Subcutaneous abdominal adipose tissue (tissue), 5 donors: ENCODE results near the gene MYO1C.
"Not testable (repeated sequence)": the region's sequence is repeated elsewhere in the genome, so short reads cannot be mapped to it uniquely, and the experiment has no call there.

ENCODE experiments used
- H3K27ac ChIP-seq: one replicate; pipeline ENCODE4 v1.7.0; 2013; ENCODE audit warnings: low read depth, mild to moderate bottlenecking, inconsistent platforms, low read length, moderate library complexity
- H3K27me3 ChIP-seq, 5 donors: one replicate each; pipeline ENCODE4 v1.7.0; 2013; ENCODE audit warnings: low read length in 5 of 5, inconsistent platforms in 1 of 5; ENCODE audit not compliant: control insufficient read depth in 5 of 5, insufficient read depth in 4 of 5
- H3K36me3 ChIP-seq, 5 donors: one replicate each; pipeline ENCODE4 v1.7.0; 2013; ENCODE audit warnings: low read length in 5 of 5; ENCODE audit not compliant: control insufficient read depth in 5 of 5, insufficient read depth in 5 of 5
- H3K4me1 ChIP-seq, 5 donors: one replicate each; pipeline ENCODE4 v1.7.0; 2013; ENCODE audit warnings: low read length in 5 of 5, mild to moderate bottlenecking in 3 of 5, moderate library complexity in 1 of 5; ENCODE audit not compliant: control insufficient read depth in 5 of 5, insufficient read depth in 5 of 5
- H3K4me3 ChIP-seq, 5 donors: one replicate each; pipeline ENCODE4 v1.7.0; 2013; ENCODE audit warnings: low read length in 5 of 5, low read depth in 1 of 5
- H3K9ac ChIP-seq, 5 donors: one replicate each; pipeline ENCODE4 v1.7.0; 2013; ENCODE audit warnings: low read length in 5 of 5, mild to moderate bottlenecking in 4 of 5, moderate library complexity in 3 of 5
- H3K9me3 ChIP-seq, 5 donors: one replicate each; pipeline ENCODE4 v1.7.0; 2013; ENCODE audit warnings: low read length in 5 of 5; ENCODE audit not compliant: control insufficient read depth in 5 of 5
- donor health status: healthy.
- donor health status: healthy.
- donor health status: healthy.
- donor health status: healthy.
- donor health status: healthy.

The MYO1C gene

DNA sequence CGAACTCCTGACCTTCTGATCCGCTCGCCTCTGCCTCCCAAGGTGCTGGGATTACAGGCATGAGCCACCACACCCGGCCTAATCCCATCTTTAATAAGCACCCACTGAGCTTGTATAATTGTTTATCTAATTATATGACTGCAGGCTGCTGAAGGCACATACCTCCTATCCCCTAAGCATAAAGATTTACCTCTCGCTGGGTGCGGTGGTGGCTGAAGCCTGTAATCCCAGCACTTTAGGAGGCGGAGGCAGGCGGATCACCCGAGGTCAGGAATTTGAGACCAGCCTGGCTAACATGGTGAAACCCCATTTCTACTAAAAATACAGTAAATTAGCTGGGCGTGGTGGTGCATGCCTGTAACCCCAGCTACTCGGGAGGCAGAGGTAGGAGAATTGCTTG lies 72.3 kb downstream of the MYO1C start:
- Histone ChIP-seq H3K4me3 (no peak overlapping the region), H3K9me3 (no peaks in the 10 kb centered on the region), H3K4me1 (peaks cover 0 to 6% (median 0%) of the 10 kb centered on the region in 5 donors), H3K36me3 (peaks cover 16 to 50% (median 30%) of the 10 kb centered on the region in 5 donors), H3K27me3 (no peaks in the 10 kb centered on the region), H3K9ac (no peak overlapping the region), H3K27ac (no peak overlapping the region)

DNA sequence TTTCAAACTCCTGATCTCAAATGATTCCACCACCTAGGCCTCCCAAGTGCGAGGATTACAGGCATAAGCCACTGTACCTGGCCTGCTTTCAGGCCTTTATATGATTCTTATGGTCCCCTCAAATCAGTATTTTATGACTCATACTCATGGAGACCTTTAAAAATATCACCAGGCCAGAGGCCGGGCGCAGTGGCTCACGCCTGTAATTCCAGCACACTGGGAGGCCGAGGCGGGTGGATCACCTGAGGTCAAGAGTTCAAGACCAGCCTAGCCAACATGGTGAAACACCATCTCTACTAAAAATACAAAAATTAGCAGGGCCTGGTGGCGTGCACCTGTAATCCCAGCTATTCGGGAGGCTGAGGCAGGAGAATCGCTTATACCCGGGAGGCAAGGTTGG lies 74.0 kb downstream of the MYO1C start:
- H3K36me3 ChIP-seq: peaks cover 16 to 40% (median 27%) of the 10 kb centered on the region in 5 donors
- H3K27ac ChIP-seq, H3K9ac ChIP-seq, H3K27me3 ChIP-seq, H3K4me3 ChIP-seq, H3K4me1 ChIP-seq, H3K9me3 ChIP-seq: not testable (repeated sequence)

DNA sequence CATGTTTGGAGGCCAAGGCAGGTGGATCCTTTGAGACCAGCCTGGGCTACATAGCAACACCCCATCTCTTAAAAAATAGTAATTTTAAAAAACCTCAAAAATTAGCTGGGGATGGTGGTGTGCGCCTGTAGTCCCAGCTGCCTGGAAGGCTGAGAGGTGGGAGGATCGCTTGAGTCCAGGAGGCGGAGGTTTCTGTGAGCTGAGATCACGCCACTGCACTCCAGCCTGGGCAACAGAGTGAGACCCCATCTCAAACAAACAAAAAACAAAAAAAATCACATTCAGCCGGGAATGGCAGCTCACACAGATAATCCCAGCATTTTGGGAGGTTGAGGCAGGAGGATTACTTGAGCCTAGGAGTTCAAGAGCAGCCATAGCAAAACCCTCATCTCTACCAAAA lies 76.1 kb downstream of the MYO1C start:
- Histone ChIP-seq H3K4me1 (peaks cover 0 to 11% (median 9%) of the 10 kb centered on the region in 5 donors), H3K9ac (no peak overlapping the region), H3K36me3 (peaks cover 4 to 27% (median 11%) of the 10 kb centered on the region in 5 donors), H3K4me3 (no peak overlapping the region), H3K9me3 (peaks cover 0 to 3% (median 0%) of the 10 kb centered on the region in 5 donors), H3K27me3 (no peaks in the 10 kb centered on the region), H3K27ac (no peak overlapping the region)

DNA sequence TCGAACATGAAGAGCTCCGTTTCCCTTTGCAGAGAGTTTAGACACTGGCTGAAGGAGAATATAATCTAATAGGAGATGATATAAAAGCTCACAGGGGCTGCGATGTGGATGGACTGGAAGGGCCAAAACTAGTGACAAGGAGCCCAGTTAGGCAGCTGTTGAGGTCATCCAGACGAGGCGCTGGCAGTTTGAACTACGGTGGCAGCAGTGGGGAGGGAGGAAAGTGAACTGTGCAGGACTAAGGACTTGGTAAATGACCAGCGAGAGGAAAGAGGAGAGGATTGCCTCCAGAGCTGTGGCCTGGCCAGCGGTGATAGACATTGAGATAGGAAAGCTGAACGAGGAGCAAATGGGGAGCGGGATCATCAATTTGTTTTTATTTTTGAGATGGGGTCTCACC lies 77.9 kb downstream of the MYO1C start:
- Histone ChIP-seq H3K9ac (no peak overlapping the region), H3K36me3 (peaks cover 0 to 9% (median 0%) of the 10 kb centered on the region in 5 donors), H3K4me3 (no peak overlapping the region), H3K27me3 (no peaks in the 10 kb centered on the region), H3K27ac (no peak overlapping the region), H3K4me1 (peaks cover 0 to 11% (median 9%) of the 10 kb centered on the region in 5 donors), H3K9me3 (peaks cover 0 to 3% (median 0%) of the 10 kb centered on the region in 5 donors)
